NK-92 (cell line): ENCODE measurements around the gene DOCK10.

Experiments used
- DNase-seq: peaks from one replicate; lab custom pipeline; 2025; ENCODE audit not compliant: unreplicated experiment; lab: John Stamatoyannopoulos, UW

Gene DOCK10

GRCh38 chr2:224843141-224843540, 199.1 kb downstream of the DOCK10 start:
- DNase-seq = no peak

GRCh38 chr2:224841910-224842309, 200.4 kb downstream of the DOCK10 start:
- DNase-seq = no peak

GRCh38 chr2:224838335-224838734, 203.9 kb downstream of the DOCK10 start:
- DNase-seq = no peak

- DNase-seq = no peak
Observed at GRCh38 chr2:224837558-224837957, 204.7 kb downstream of the DOCK10 start.

GRCh38 chr2:224837066-224837465, 205.2 kb downstream of the DOCK10 start:
- no peak for DNase-seq

- no peak for DNase-seq
Observed at GRCh38 chr2:224836263-224836662, 206.0 kb downstream of the DOCK10 start.

GRCh38 chr2:224835405-224835804, 206.9 kb downstream of the DOCK10 start:
- no peak for DNase-seq

- DNase-seq = no peak
Observed at GRCh38 chr2:224833986-224834385, 208.3 kb downstream of the DOCK10 start.

- DNase-seq = no peak
Observed at GRCh38 chr2:224832207-224832606, 210.1 kb downstream of the DOCK10 start.

- DNase-seq = no peak
Observed at GRCh38 chr2:224831530-224831929, 210.7 kb downstream of the DOCK10 start.

- DNase-seq = no peak
Observed at GRCh38 chr2:224820283-224820991, 221.8 kb downstream of the DOCK10 start.

GRCh38 chr2:224819075-224819474, 223.2 kb downstream of the DOCK10 start:
- DNase-seq = no peak

GRCh38 chr2:224817676-224818075, 224.6 kb downstream of the DOCK10 start:
- no peak for DNase-seq

- no peak for DNase-seq
Observed at GRCh38 chr2:224816816-224817215, 225.5 kb downstream of the DOCK10 start.

- no peak for DNase-seq
Observed at GRCh38 chr2:224813578-224813977, 228.7 kb downstream of the DOCK10 start.

- DNase-seq = no peak
Observed at GRCh38 chr2:224807153-224807964, 234.9 kb downstream of the DOCK10 start.

GRCh38 chr2:224803930-224804329, 238.3 kb downstream of the DOCK10 start:
- DNase-seq = no peak

- DNase-seq = no peak
Observed at GRCh38 chr2:224802407-224802806, 239.9 kb downstream of the DOCK10 start.

GRCh38 chr2:224801360-224801759, 240.9 kb downstream of the DOCK10 start:
- no peak for DNase-seq

- no peak for DNase-seq
Observed at GRCh38 chr2:224799691-224800090, 242.6 kb downstream of the DOCK10 start.

GRCh38 chr2:224798180-224798579, 244.1 kb downstream of the DOCK10 start:
- no peak for DNase-seq

GRCh38 chr2:224796695-224797305, 245.5 kb downstream of the DOCK10 start:
- DNase-seq = no peak
